AG04449 (cell line): ENCODE measurements around the gene RND1.

Experiments used
- CTCF ChIA-PET: fragments of 350-600 bp; formaldehyde crosslinking; extraction: SDS; loops from one replicate; lab custom pipeline; 2021; ENCODE audit warnings: antibody characterized with exemption; lab: Yijun Ruan, JAX
- POLR2A ChIA-PET: fragments of 400-600, 350-600 bp; formaldehyde crosslinking; extraction: SDS; loops from one replicate; lab custom pipeline; 2020; ENCODE audit warnings: antibody characterized with exemption, inconsistent platforms; lab: Yijun Ruan, JAX
- DNase-seq: peaks from one replicate; pipeline ENCODE4 v3.0.0-alpha.2; 2010; ENCODE audit warnings: low read depth, low spot score
- H3K4me3 ChIP-seq: 2 replicates; pipeline ENCODE4 v1.5.1; 2011; ENCODE audit warnings: low read depth, mild to moderate bottlenecking, control low read depth, low read length
- CTCF ChIP-seq: IDR thresholded peaks from one replicate; pipeline ENCODE4 v1.5.1; 2011; ENCODE audit warnings: mild to moderate bottlenecking, moderate library complexity, low read length, control low read depth, inconsistent platforms; ENCODE audit not compliant: insufficient read depth; ENCODE audit errors: missing control alignments

RND1 gene

GRCh38 chr12:48883305-48884161, 17.9 kb upstream of the RND1 start:
- TF ChIP-seq CTCF: no peak
- POLR2A ChIA-PET: no interaction called here
- DNase-seq: no peak
- CTCF ChIA-PET: interaction anchor here (1.1 to 16.2 kb wide), 7 partner anchors 7 to 113 kb away, joined by 4 to 852 read pairs (median 7); partner anchors contain the start of genes DDX23, FKBP11 and RND1
- H3K4me3 ChIP-seq: no peak overlapping the region

GRCh38 chr12:48882972-48883304, 17.3 kb upstream of the RND1 start:
- POLR2A ChIA-PET: no interaction called here
- no peak for DNase-seq
- CTCF ChIA-PET: interaction anchor here (1.1 to 16.2 kb wide), 8 partner anchors 8 to 114 kb away, joined by 3 to 852 read pairs (median 6); partner anchors contain the start of genes DDX23, FKBP11 and RND1
- no peak for TF ChIP-seq CTCF
- H3K4me3 ChIP-seq: no peak overlapping the region

- ChIA-PET POLR2A (no interaction called here), CTCF (interaction anchor here (1.3 to 16.2 kb wide), 5 partner anchors 8 to 115 kb away, joined by 3 to 852 read pairs (median 8); partner anchors contain the start of genes DDX23 and RND1)
- DNase-seq: no peak
- peak overlapping the region; percentile 12 for H3K4me3 ChIP-seq
- no peak for TF ChIP-seq CTCF
These were observed 16.6 kb upstream of the RND1 start for GRCh38 chr12:48882315-48882687.

- H3K4me3 ChIP-seq: peak overlapping the region; percentile 12
- no peak for TF ChIP-seq CTCF
- no peak for DNase-seq
- POLR2A ChIA-PET: no interaction called here
- CTCF ChIA-PET: interaction anchor here (1.2 to 16.2 kb wide), 5 partner anchors 9 to 115 kb away, joined by 3 to 852 read pairs (median 3); partner anchors contain the start of genes DDX23 and RND1
These were observed 16.1 kb upstream of the RND1 start for GRCh38 chr12:48881686-48882314.

- no peak for TF ChIP-seq CTCF
- CTCF ChIA-PET: interaction anchor here (1.0 to 16.2 kb wide), 4 partner anchors 10 to 24 kb away, joined by 3 to 852 read pairs (median 43); partner anchors contain the start of genes DDX23 and RND1
- DNase-seq: no peak
- H3K4me3 ChIP-seq: no peak overlapping the region
- POLR2A ChIA-PET: no interaction called here
These were observed 15.0 kb upstream of the RND1 start for GRCh38 chr12:48880647-48881046.

- ChIA-PET CTCF (interaction anchor here (1.3 to 16.2 kb wide), 3 partner anchors 12 to 118 kb away, joined by 4 to 852 read pairs (median 83); partner anchors contain the start of genes DDX23 and RND1), POLR2A (no interaction called here)
- DNase-seq: no peak
- TF ChIP-seq CTCF: no peak
- no peak overlapping the region for H3K4me3 ChIP-seq
These were observed 12.9 kb upstream of the RND1 start for GRCh38 chr12:48878548-48878947.
